Activated CD8-positive, alpha-beta memory T cell treated with anti-CD3 and anti-CD28 coated beads for 1 hour (primary cell): ENCODE data around the gene NRCAM.

Experiments used
- DNase-seq, 2 donors: peaks; one replicate each; pipeline ENCODE4 v3.0.0-alpha.2; 2020; ENCODE audit warnings: low read depth in 1 of 2; ENCODE audit errors: extremely low read depth in 1 of 2

The NRCAM gene

GRCh38 chr7:108171164-108171563 lies 285.1 kb downstream of the NRCAM start:
- DNase-seq: no peak

- DNase-seq: no peak
Observed at GRCh38 chr7:108170251-108170650, 286.0 kb downstream of the NRCAM start.

- DNase-seq: no peak
Observed at GRCh38 chr7:108167460-108167859, 288.8 kb downstream of the NRCAM start.

GRCh38 chr7:108166687-108167086 lies 289.5 kb downstream of the NRCAM start:
- no peak for DNase-seq

- DNase-seq: no peak
Observed at GRCh38 chr7:108165723-108166122, 290.5 kb downstream of the NRCAM start.

- no peak for DNase-seq
Observed at GRCh38 chr7:108164946-108165345, 291.3 kb downstream of the NRCAM start.

- no peak for DNase-seq
Observed at GRCh38 chr7:108164342-108164741, 291.9 kb downstream of the NRCAM start.

GRCh38 chr7:108158776-108159175 lies 297.5 kb downstream of the NRCAM start:
- no peak for DNase-seq

GRCh38 chr7:108157606-108158335 lies 298.5 kb downstream of the NRCAM start:
- DNase-seq: no peak

GRCh38 chr7:108156897-108157605 lies 299.2 kb downstream of the NRCAM start:
- no peak for DNase-seq

- DNase-seq: no peak
Observed at GRCh38 chr7:108152198-108152597, 304.0 kb downstream of the NRCAM start.

GRCh38 chr7:108149908-108150307 lies 306.3 kb downstream of the NRCAM start:
- no peak for DNase-seq

- DNase-seq: no peak
Observed at GRCh38 chr7:108149119-108149518, 307.1 kb downstream of the NRCAM start.

GRCh38 chr7:108147031-108147563 lies 309.1 kb downstream of the NRCAM start:
- no peak for DNase-seq

- peak in 1 of 2 donors; percentile 3 for DNase-seq
Observed at GRCh38 chr7:108146070-108146842, 310.0 kb downstream of the NRCAM start.

GRCh38 chr7:108145401-108145800 lies 310.8 kb downstream of the NRCAM start:
- DNase-seq: no peak

GRCh38 chr7:108144931-108145330 lies 311.3 kb downstream of the NRCAM start:
- no peak for DNase-seq

- no peak for DNase-seq
Observed at GRCh38 chr7:108143658-108144420, 312.4 kb downstream of the NRCAM start.

- no peak for DNase-seq
Observed at GRCh38 chr7:108142675-108143259, 313.5 kb downstream of the NRCAM start.

GRCh38 chr7:108142180-108142579 lies 314.1 kb downstream of the NRCAM start:
- DNase-seq: no peak
